ENCODE measurements around the gene PNKD.

PNKD gene

GRCh38 chr2:218329826-218330593 lies 59.7 kb downstream of the PNKD start:
- Histone ChIP-seq H3K4me3 (ENCODE audit: low read depth, low read length, poor library complexity, severe bottlenecking) (no peak overlapping the region), H3K4me1 (ENCODE audit: insufficient read depth, low read length, severe bottlenecking) (no peaks in the 10 kb centered on the region)
- TF ChIP-seq CTCF (IDR thresholded peaks at IDR 0.05; ENCODE audit: low read length) (no peak), EZH2 (IDR thresholded peaks at IDR 0.05; ENCODE audit: borderline replicate concordance, low read length) (no peak)

GRCh38 chr2:218331745-218332144 lies 61.4 kb downstream of the PNKD start:
- Histone ChIP-seq H3K27ac (ENCODE audit: low read depth, low read length, poor library complexity, severe bottlenecking) (no peak overlapping the region), H3F3A (ENCODE audit: insufficient read depth, low read length) (no peaks in the 10 kb centered on the region), H3K9ac (ENCODE audit: low read length) (no peak overlapping the region), H3K36me3 (ENCODE audit: insufficient read depth, low read length) (no peaks in the 10 kb centered on the region; the same call in 1 of the 2 replicates), H4K20me1 (ENCODE audit: insufficient read depth, low read length) (no peaks in the 10 kb centered on the region), H3K4me2 (ENCODE audit: low read length) (no peak overlapping the region), H3K9me3 (ENCODE audit: low read length) (peaks cover 5% of the 10 kb centered on the region; the same call in 1 of the 2 replicates), H3K4me1 (ENCODE audit: insufficient read depth, low read length, severe bottlenecking) (no peaks in the 10 kb centered on the region), H3K79me2 (ENCODE audit: insufficient read depth, low read length) (no peaks in the 10 kb centered on the region), H2AFZ (ENCODE audit: low read length) (no peak overlapping the region), H3K27me3 (ENCODE audit: insufficient read depth, low read length) (peaks cover 10% of the 10 kb centered on the region), H3K4me3 (ENCODE audit: low read depth, low read length, poor library complexity, severe bottlenecking) (no peak overlapping the region), H3K9me2 (ENCODE audit: low read depth, low read length) (no peaks in the 10 kb centered on the region)
- TF ChIP-seq EZH2 (IDR thresholded peaks at IDR 0.05; ENCODE audit: borderline replicate concordance, low read length) = no peak

More at GRCh38 chr2:218329826-218330593, 59.7 kb downstream of the PNKD start:
- no peak overlapping the region for H3K27ac ChIP-seq (ENCODE audit: low read depth, low read length, poor library complexity, severe bottlenecking)
- no peaks in the 10 kb centered on the region for H3F3A ChIP-seq (ENCODE audit: insufficient read depth, low read length)
- H3K27me3 ChIP-seq (ENCODE audit: insufficient read depth, low read length) = peaks cover 10% of the 10 kb centered on the region
- no peak overlapping the region for H3K9ac ChIP-seq (ENCODE audit: low read length)
- no peaks in the 10 kb centered on the region; the same call in 1 of the 2 replicates for H3K36me3 ChIP-seq (ENCODE audit: insufficient read depth, low read length)
- H3K9me2 ChIP-seq (ENCODE audit: low read depth, low read length) = no peaks in the 10 kb centered on the region
- H3K9me3 ChIP-seq (ENCODE audit: low read length) = peaks cover 5% of the 10 kb centered on the region; the same call in 1 of the 2 replicates
- no peaks in the 10 kb centered on the region for H4K20me1 ChIP-seq (ENCODE audit: insufficient read depth, low read length)
- no peak overlapping the region for H3K4me2 ChIP-seq (ENCODE audit: low read length)
- no peaks in the 10 kb centered on the region for H3K79me2 ChIP-seq (ENCODE audit: insufficient read depth, low read length)
- no peak overlapping the region for H2AFZ ChIP-seq (ENCODE audit: low read length)

GRCh38 chr2:218332288-218332687 lies 62.0 kb downstream of the PNKD start:
- Histone ChIP-seq H3K4me1 (ENCODE audit: insufficient read depth, low read length, severe bottlenecking) (no peaks in the 10 kb centered on the region), H3F3A (ENCODE audit: insufficient read depth, low read length) (no peaks in the 10 kb centered on the region), H3K4me3 (ENCODE audit: low read depth, low read length, poor library complexity, severe bottlenecking) (no peak overlapping the region), H3K27ac (ENCODE audit: low read depth, low read length, poor library complexity, severe bottlenecking) (no peak overlapping the region), H3K27me3 (ENCODE audit: insufficient read depth, low read length) (peaks cover 12% of the 10 kb centered on the region), H3K9me2 (ENCODE audit: low read depth, low read length) (no peaks in the 10 kb centered on the region), H3K4me2 (ENCODE audit: low read length) (no peak overlapping the region), H3K9ac (ENCODE audit: low read length) (no peak overlapping the region), H4K20me1 (ENCODE audit: insufficient read depth, low read length) (no peaks in the 10 kb centered on the region), H2AFZ (ENCODE audit: low read length) (no peak overlapping the region), H3K79me2 (ENCODE audit: insufficient read depth, low read length) (no peaks in the 10 kb centered on the region), H3K9me3 (ENCODE audit: low read length) (peaks cover 5% of the 10 kb centered on the region; the same call in 1 of the 2 replicates), H3K36me3 (ENCODE audit: insufficient read depth, low read length) (no peaks in the 10 kb centered on the region; the same call in 1 of the 2 replicates)
- TF ChIP-seq CTCF (IDR thresholded peaks at IDR 0.05; ENCODE audit: low read length) = no peak
- no peak for TF ChIP-seq EZH2 (IDR thresholded peaks at IDR 0.05; ENCODE audit: borderline replicate concordance, low read length)
